Measurements from ENCODE around the gene WIPF2.

The WIPF2 gene

GRCh38 chr17:40284085-40284713, 65.1 kb downstream of the WIPF2 start:
- Histone ChIP-seq H3K36me3 (replicated peaks) (peaks cover 10% of the 10 kb centered on the region), H3K4me3 (ENCODE audit: low read depth, low read length) (peak overlapping the region; percentile 42), H3K27ac (peak overlapping the region; percentile 70), H3K27me3 (replicated peaks) (no peaks in the 10 kb centered on the region)
- peak; percentile 63 for DNase-seq
- peak; percentile 59 for TF ChIP-seq CTCF (IDR thresholded peaks at IDR 0.05; ENCODE audit: low read depth, low read length, missing control alignments)
- in situ Hi-C loops (cut with HindIII; ENCODE audit: low pct_ligation_motif_present, low sequenced_read_pairs): loop anchor here (25.0 kb wide), 1 partner anchor 97 kb away; the partner anchor contains the start of gene RAPGEFL1

GRCh38 chr17:40286473-40286872, 67.4 kb downstream of the WIPF2 start:
- Histone ChIP-seq H3K36me3 (replicated peaks) (no peaks in the 10 kb centered on the region), H3K27me3 (replicated peaks) (no peaks in the 10 kb centered on the region), H3K4me3 (ENCODE audit: low read depth, low read length) (no peak overlapping the region), H3K27ac (no peak overlapping the region)
- DNase-seq: no peak
- in situ Hi-C loops (cut with HindIII; ENCODE audit: low pct_ligation_motif_present, low sequenced_read_pairs): loop anchor here (25.0 kb wide), 1 partner anchor 99 kb away; the partner anchor contains the start of gene RAPGEFL1
- TF ChIP-seq CTCF (IDR thresholded peaks at IDR 0.05; ENCODE audit: low read depth, low read length, missing control alignments): no peak

GRCh38 chr17:40287159-40287493, 68.0 kb downstream of the WIPF2 start:
- no peak overlapping the region for H3K4me3 ChIP-seq (ENCODE audit: low read depth, low read length)

GRCh38 chr17:40287494-40288369, 68.6 kb downstream of the WIPF2 start, which contains the start of gene CDC6:
CDC6 (plus strand) TSS chr17:40287879; CDS start chr17:40289421, 1,542 bp downstream.
- Histone ChIP-seq H3K4me3 (ENCODE audit: low read depth, low read length) (peak within 1 kb of the TSS; percentile 89), H3K27ac (peak within 1 kb of the TSS; percentile 18), H3K27me3 (replicated peaks) (no peaks in the 10 kb centered on the region), H3K36me3 (replicated peaks) (no peaks in the 10 kb centered on the region)
- TF ChIP-seq CTCF (IDR thresholded peaks at IDR 0.05; ENCODE audit: low read depth, low read length, missing control alignments): no peak
- in situ Hi-C loops (cut with HindIII; ENCODE audit: low pct_ligation_motif_present, low sequenced_read_pairs): loop anchor here (25.0 kb wide), 1 partner anchor 100 kb away; the partner anchor contains the start of gene RAPGEFL1
- peak; percentile 99 for DNase-seq

More at GRCh38 chr17:40287159-40287493, 68.0 kb downstream of the WIPF2 start:
- Histone ChIP-seq H3K36me3 (replicated peaks) (no peaks in the 10 kb centered on the region), H3K27me3 (replicated peaks) (no peaks in the 10 kb centered on the region), H3K27ac (no peak overlapping the region)
- no peak for TF ChIP-seq CTCF (IDR thresholded peaks at IDR 0.05; ENCODE audit: low read depth, low read length, missing control alignments)
- DNase-seq: no peak
- in situ Hi-C loops (cut with HindIII; ENCODE audit: low pct_ligation_motif_present, low sequenced_read_pairs): loop anchor here (25.0 kb wide), 1 partner anchor 100 kb away; the partner anchor contains the start of gene RAPGEFL1

GRCh38 chr17:40290629-40291280, 71.7 kb downstream of the WIPF2 start:
- DNase-seq: peak; percentile 87
- peak overlapping the region; percentile 7 for H3K27ac ChIP-seq

More at GRCh38 chr17:40290629-40291280, 71.7 kb downstream of the WIPF2 start:
- peak; percentile 55 for TF ChIP-seq CTCF (IDR thresholded peaks at IDR 0.05; ENCODE audit: low read depth, low read length, missing control alignments)
- in situ Hi-C loops (cut with HindIII; ENCODE audit: low pct_ligation_motif_present, low sequenced_read_pairs): loop anchor here (25.0 kb wide), 1 partner anchor 103 kb away; the partner anchor contains the start of gene RAPGEFL1
- Histone ChIP-seq H3K4me3 (ENCODE audit: low read depth, low read length) (no peak overlapping the region), H3K36me3 (replicated peaks) (no peaks in the 10 kb centered on the region), H3K27me3 (replicated peaks) (no peaks in the 10 kb centered on the region)
